Cardiac muscle cell (in vitro differentiated cells and primary cell): Measurements from ENCODE around the gene FRZB. TPM values are rescaled to one million over a fixed set of nuclear protein-coding genes. Genes with fewer than 3 reads are reported as not detected.
"Not testable (repeated sequence)": the region's sequence is repeated elsewhere in the genome, so short reads cannot be mapped to it uniquely, and the experiment has no call there.

ENCODE experiments used
- DNase-seq, 2 donors: peaks; one replicate each; pipeline versions ENCODE4 v3.0.0 to v3.0.0-alpha.2; 2010 to 2017; ENCODE audit warnings: low read depth in 1 of 2, low spot score in 1 of 2
- H3K27ac ChIP-seq: fragments of 200-600 bp; sonication (generic); 2 replicates; pipeline ENCODE4 v1.5.1; 2016
- H3K27me3 ChIP-seq: fragments of 200-600 bp; sonication (generic); 2 replicates; pipeline ENCODE4 v1.6.0; 2016; ENCODE audit warnings: control low read depth
- H3K36me3 ChIP-seq: fragments of 200-600 bp; sonication (generic); 2 replicates; pipeline ENCODE4 v1.5.1; 2016; ENCODE audit warnings: control low read depth
- H3K4me1 ChIP-seq: fragments of 200-600 bp; sonication (generic); 2 replicates; pipeline ENCODE4 v1.8.1; 2017; ENCODE audit warnings: low read depth, mild to moderate bottlenecking, mixed run types
- H3K4me3 ChIP-seq: fragments of 200-600 bp; sonication (generic); 2 replicates; pipeline ENCODE4 v1.5.1; 2016; ENCODE audit warnings: mild to moderate bottlenecking
- H3K9me3 ChIP-seq: fragments of 200-600 bp; sonication (generic); 2 replicates; pipeline ENCODE4 v1.5.1; 2017; ENCODE audit warnings: low read depth, mild to moderate bottlenecking, control low read depth
- polyA plus RNA-seq: library from polyadenylated mRNA; unstranded; fragments of >200 nt; fragmentation: Nextera tagmentation; extraction: Ambion mirVana; gene quantifications from 2 replicates; pipeline ENCODE4 v1.2.1, GENCODE V29; 2016
- total RNA-seq: library from RNA; depleted of rRNA; stranded (reverse); fragments of >200 nt; gene quantifications from 2 replicates; pipeline ENCODE4 v1.2.3, GENCODE V29; 2016
- TF ChIP-seq, protein P1 (sequence below): IDR thresholded peaks from 2 replicates; pipeline ENCODE4 v1.5.1; 2012; ENCODE audit warnings: low read depth, mild to moderate bottlenecking, low read length

FRZB gene
- total and polyA plus RNA-seq, 2 experiments from 2014 or later = 9.6 to 23.9 TPM

DNA sequence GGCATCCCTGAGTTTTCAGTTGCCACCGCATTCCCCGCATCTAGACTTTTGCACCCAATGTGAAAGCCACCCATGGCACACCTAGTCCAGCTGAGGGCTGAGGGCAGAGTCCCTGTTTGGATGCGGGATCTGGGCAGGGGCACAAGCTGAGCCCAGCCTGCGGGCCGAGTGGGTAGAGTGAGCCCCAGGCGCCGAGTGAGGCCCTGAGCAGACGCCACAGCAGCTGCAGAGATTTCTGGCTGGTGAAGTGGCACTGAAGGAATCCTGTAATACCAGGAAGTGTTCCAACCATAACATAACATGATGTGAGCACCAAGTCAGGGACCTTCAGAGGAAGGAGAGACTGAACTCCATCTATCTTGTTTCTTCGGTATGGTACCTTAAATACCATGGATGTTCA lies 27.7 kb upstream of the FRZB start:
- Histone ChIP-seq H3K9me3 (no peaks in the 10 kb centered on the region), H3K4me3 (no peak overlapping the region), H3K27ac (no peak overlapping the region), H3K36me3 (no peaks in the 10 kb centered on the region), H3K27me3 (no peaks in the 10 kb centered on the region), H3K4me1 (no peaks in the 10 kb centered on the region)
- DNase-seq = no peak
- TF ChIP-seq, protein P1, sequence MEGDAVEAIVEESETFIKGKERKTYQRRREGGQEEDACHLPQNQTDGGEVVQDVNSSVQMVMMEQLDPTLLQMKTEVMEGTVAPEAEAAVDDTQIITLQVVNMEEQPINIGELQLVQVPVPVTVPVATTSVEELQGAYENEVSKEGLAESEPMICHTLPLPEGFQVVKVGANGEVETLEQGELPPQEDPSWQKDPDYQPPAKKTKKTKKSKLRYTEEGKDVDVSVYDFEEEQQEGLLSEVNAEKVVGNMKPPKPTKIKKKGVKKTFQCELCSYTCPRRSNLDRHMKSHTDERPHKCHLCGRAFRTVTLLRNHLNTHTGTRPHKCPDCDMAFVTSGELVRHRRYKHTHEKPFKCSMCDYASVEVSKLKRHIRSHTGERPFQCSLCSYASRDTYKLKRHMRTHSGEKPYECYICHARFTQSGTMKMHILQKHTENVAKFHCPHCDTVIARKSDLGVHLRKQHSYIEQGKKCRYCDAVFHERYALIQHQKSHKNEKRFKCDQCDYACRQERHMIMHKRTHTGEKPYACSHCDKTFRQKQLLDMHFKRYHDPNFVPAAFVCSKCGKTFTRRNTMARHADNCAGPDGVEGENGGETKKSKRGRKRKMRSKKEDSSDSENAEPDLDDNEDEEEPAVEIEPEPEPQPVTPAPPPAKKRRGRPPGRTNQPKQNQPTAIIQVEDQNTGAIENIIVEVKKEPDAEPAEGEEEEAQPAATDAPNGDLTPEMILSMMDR = no peak

DNA sequence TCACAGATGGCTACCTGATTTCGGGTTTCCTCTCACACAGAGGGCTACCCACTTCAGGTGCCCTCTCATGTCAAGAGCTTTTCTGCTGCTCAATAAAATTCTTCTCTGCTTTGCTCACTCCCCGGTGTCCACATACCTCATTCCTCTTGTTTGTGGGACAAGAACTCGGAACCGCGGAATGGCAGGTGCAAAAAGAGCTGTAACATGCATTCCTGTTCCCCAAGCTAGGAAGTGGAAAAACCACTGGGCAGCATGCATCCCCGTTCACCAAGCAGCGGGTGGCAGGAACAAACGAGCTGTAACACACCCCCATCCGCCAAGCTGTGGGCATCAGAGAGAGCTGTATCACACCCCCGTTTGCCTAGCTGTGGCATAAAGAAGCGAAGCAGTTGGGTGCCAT lies 27.2 kb upstream of the FRZB start:
- H3K36me3 ChIP-seq = no peaks in the 10 kb centered on the region
- no peak overlapping the region for H3K4me3 ChIP-seq
- H3K27me3 ChIP-seq = no peaks in the 10 kb centered on the region
- H3K9me3 ChIP-seq = no peaks in the 10 kb centered on the region
- no peaks in the 10 kb centered on the region for H3K4me1 ChIP-seq
- TF ChIP-seq, protein P1 = no peak
- H3K27ac ChIP-seq = no peak overlapping the region
- no peak for DNase-seq

DNA sequence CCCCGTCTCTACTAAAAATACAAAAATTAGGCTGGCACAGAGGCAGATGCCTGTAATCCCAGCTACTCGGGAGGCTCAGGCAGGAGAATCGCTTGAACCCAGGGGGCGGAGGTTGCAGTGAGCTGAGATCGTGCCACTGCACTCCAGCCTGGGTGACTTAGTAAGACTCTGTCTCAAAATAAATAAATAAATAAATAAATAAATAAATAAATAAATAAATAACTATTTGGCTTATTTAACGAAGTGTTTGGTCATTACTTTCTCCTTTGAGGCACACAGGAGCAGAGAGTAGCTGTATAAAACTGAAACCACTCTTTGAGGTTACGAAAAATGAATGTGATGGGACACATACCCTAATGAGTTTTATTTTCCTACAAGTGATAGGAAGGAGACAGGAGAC lies 26.6 kb upstream of the FRZB start:
- H3K27me3 ChIP-seq, DNase-seq, H3K9me3 ChIP-seq, H3K27ac ChIP-seq, H3K36me3 ChIP-seq, H3K4me3 ChIP-seq, H3K4me1 ChIP-seq: not testable (repeated sequence)

DNA sequence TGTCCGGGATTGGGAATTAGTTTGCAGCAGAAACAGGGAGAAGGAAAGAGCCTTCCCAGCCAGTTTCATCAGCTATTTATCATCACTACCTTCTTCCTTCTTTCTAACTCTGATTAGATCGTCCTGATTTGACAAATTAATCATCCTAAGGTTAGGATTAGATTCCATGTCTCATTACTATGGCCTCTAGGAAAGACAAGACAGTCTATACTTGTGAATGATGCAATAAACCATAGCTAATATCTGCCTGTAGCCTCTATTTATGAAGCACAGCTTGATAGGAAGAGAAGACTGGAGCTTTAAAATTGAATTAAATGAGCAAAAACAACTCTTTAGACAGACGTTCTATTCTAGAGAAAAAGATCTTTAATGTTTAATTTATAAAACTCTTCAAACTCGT lies 25.2 kb upstream of the FRZB start:
- H3K4me3 ChIP-seq = no peak overlapping the region
- no peaks in the 10 kb centered on the region for H3K4me1 ChIP-seq
- no peaks in the 10 kb centered on the region for H3K36me3 ChIP-seq
- no peaks in the 10 kb centered on the region for H3K9me3 ChIP-seq
- TF ChIP-seq, protein P1 = no peak
- no peak overlapping the region for H3K27ac ChIP-seq
- DNase-seq = no peak
- no peaks in the 10 kb centered on the region for H3K27me3 ChIP-seq

GRCh38 chr2:182890773-182891378 lies 24.4 kb upstream of the FRZB start:
- Histone ChIP-seq H3K4me1 (no peaks in the 10 kb centered on the region), H3K36me3 (no peaks in the 10 kb centered on the region), H3K4me3 (no peak overlapping the region)

DNA sequence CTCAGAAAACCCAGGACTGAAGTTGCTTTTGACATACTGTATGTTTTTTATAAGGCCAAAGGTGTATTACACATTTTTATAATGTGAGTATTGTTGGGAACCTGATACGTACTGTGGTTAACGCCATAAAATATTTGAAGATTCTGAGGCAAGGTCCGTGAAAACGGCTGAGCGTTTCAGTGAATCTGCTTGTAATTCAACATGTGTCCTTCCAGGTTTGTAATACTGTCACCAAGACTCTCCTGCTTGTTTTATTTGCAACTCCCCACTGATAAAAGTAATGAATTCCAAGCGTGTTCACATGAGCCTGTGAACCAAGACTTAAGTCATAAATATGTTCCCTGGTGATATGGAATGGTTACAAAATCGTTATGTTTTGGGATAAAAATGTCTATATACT lies 23.9 kb upstream of the FRZB start:
- Histone ChIP-seq H3K36me3 (no peaks in the 10 kb centered on the region), H3K27ac (no peak overlapping the region), H3K4me3 (no peak overlapping the region), H3K4me1 (no peaks in the 10 kb centered on the region), H3K27me3 (no peaks in the 10 kb centered on the region), H3K9me3 (no peaks in the 10 kb centered on the region)
- DNase-seq = no peak
- TF ChIP-seq, protein P1 = no peak

More at GRCh38 chr2:182890773-182891378, 24.4 kb upstream of the FRZB start:
- H3K27me3 ChIP-seq = no peaks in the 10 kb centered on the region
- no peaks in the 10 kb centered on the region for H3K9me3 ChIP-seq
- TF ChIP-seq, protein P1 = no peak
- DNase-seq = no peak
- no peak overlapping the region for H3K27ac ChIP-seq
